MCF 10A (cell line): Measurements from ENCODE around the gene ZFAND3. TPM values are rescaled to one million over a fixed set of nuclear protein-coding genes. Genes with fewer than 3 reads are reported as not detected.

ENCODE experiments used
- BruUV-seq: library from RNA; stranded (reverse); fragments of 400-500 nt; replicated peaks from 2 replicates; lab custom pipeline; 2021; lab: Mats Ljungman, UMichigan
- CTCF ChIA-PET: fragments of 300-600 bp; sonication (Branson Sonifier 250); formaldehyde crosslinking; extraction: SDS; loops from one replicate; lab custom pipeline; 2021; ENCODE audit warnings: antibody characterized with exemption, inconsistent platforms; lab: Yijun Ruan, JAX
- POLR2A ChIA-PET: fragments of 300-600, 350-650 bp; sonication (Branson Sonifier 250); formaldehyde crosslinking; extraction: SDS; loops from one replicate; lab custom pipeline; 2020; ENCODE audit warnings: antibody characterized with exemption, inconsistent platforms; lab: Yijun Ruan, JAX
- DNase-seq: peaks from one replicate; pipeline ENCODE4 v3.0.0-alpha.2; 2018; ENCODE audit not compliant: unreplicated experiment
- H3K27ac Mint-ChIP-seq: one replicate; pipeline ENCODE4 v1.8.0; 2022; ENCODE audit warnings: mild to moderate bottlenecking, low read depth, mixed read lengths; ENCODE audit not compliant: unreplicated experiment
- H3K27me3 Mint-ChIP-seq: one replicate; pipeline ENCODE4 v1.8.0; 2022; ENCODE audit warnings: mixed read lengths; ENCODE audit not compliant: insufficient read depth, unreplicated experiment
- H3K36me3 Mint-ChIP-seq: one replicate; pipeline ENCODE4 v1.8.0; 2022; ENCODE audit warnings: mild to moderate bottlenecking, moderate library complexity, mixed read lengths; ENCODE audit not compliant: insufficient read depth, unreplicated experiment
- H3K4me1 Mint-ChIP-seq: one replicate; pipeline ENCODE4 v1.8.0; 2022; ENCODE audit warnings: mixed read lengths; ENCODE audit not compliant: insufficient read depth, unreplicated experiment
- H3K4me3 Mint-ChIP-seq: one replicate; pipeline ENCODE4 v1.8.0; 2022; ENCODE audit warnings: mild to moderate bottlenecking, moderate library complexity, mixed read lengths; ENCODE audit not compliant: unreplicated experiment
- H3K9me3 Mint-ChIP-seq: one replicate; pipeline ENCODE4 v1.8.0; 2022; ENCODE audit warnings: mixed read lengths; ENCODE audit not compliant: unreplicated experiment
- intact Hi-C: fragments of 100-400 bp; cut with micrococcal nuclease; formaldehyde crosslinking; loops from 2 replicates; pipeline ENCODE4 v1.14.1; 2022
- total RNA-seq: library from RNA; stranded (reverse); gene quantifications from 2 replicates; pipeline ENCODE4 v1.2.3, GENCODE V29; 2022
- TF ChIP-seq, protein P1 (sequence below): fragments of 200-600 bp; IDR thresholded peaks from one replicate; pipeline ENCODE4 v1.8.0; 2022; ENCODE audit warnings: antibody characterized with exemption, mild to moderate bottlenecking; ENCODE audit not compliant: unreplicated experiment

ZFAND3 gene
- total RNA-seq, 1 experiment from 2014 or later: 100 TPM

GRCh38 chr6:38188677-38189335 lies 369.3 kb downstream of the ZFAND3 start:
- H3K4me1 Mint-ChIP-seq: no peaks in the 10 kb centered on the region
- TF ChIP-seq, protein P1, sequence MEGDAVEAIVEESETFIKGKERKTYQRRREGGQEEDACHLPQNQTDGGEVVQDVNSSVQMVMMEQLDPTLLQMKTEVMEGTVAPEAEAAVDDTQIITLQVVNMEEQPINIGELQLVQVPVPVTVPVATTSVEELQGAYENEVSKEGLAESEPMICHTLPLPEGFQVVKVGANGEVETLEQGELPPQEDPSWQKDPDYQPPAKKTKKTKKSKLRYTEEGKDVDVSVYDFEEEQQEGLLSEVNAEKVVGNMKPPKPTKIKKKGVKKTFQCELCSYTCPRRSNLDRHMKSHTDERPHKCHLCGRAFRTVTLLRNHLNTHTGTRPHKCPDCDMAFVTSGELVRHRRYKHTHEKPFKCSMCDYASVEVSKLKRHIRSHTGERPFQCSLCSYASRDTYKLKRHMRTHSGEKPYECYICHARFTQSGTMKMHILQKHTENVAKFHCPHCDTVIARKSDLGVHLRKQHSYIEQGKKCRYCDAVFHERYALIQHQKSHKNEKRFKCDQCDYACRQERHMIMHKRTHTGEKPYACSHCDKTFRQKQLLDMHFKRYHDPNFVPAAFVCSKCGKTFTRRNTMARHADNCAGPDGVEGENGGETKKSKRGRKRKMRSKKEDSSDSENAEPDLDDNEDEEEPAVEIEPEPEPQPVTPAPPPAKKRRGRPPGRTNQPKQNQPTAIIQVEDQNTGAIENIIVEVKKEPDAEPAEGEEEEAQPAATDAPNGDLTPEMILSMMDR: no peak
- DNase-seq: no peak
- ChIA-PET CTCF (interaction anchor here (0.6 kb wide), 2 partner anchors 161 to 585 kb away, joined by 3 to 4 read pairs; no protein-coding TSS in a partner anchor), POLR2A (no interaction called here)
- H3K4me3 Mint-ChIP-seq: no peak overlapping the region
- H3K36me3 Mint-ChIP-seq: peaks cover 6% of the 10 kb centered on the region
- no TSS peak for BruUV-seq
- intact Hi-C loops: no loop called here
- no peaks in the 10 kb centered on the region for H3K27me3 Mint-ChIP-seq
- H3K27ac Mint-ChIP-seq: no peak overlapping the region
- no peaks in the 10 kb centered on the region for H3K9me3 Mint-ChIP-seq

- BruUV-seq: no TSS peak
- H3K27ac Mint-ChIP-seq: no peak overlapping the region
- intact Hi-C loops: no loop called here
- POLR2A ChIA-PET: no interaction called here
- no peak overlapping the region for H3K4me3 Mint-ChIP-seq
- H3K4me1 Mint-ChIP-seq: no peaks in the 10 kb centered on the region
- no peak for DNase-seq
- no peaks in the 10 kb centered on the region for H3K9me3 Mint-ChIP-seq
- CTCF ChIA-PET: interaction anchor here (0.6 kb wide), 1 partner anchor 340 kb away, joined by 3 read pairs; no protein-coding TSS in a partner anchor
- no peaks in the 10 kb centered on the region for H3K27me3 Mint-ChIP-seq
- TF ChIP-seq, protein P1: no peak
- H3K36me3 Mint-ChIP-seq: peaks cover 6% of the 10 kb centered on the region
These were observed 371.9 kb downstream of the ZFAND3 start for GRCh38 chr6:38191418-38191817.

DNA sequence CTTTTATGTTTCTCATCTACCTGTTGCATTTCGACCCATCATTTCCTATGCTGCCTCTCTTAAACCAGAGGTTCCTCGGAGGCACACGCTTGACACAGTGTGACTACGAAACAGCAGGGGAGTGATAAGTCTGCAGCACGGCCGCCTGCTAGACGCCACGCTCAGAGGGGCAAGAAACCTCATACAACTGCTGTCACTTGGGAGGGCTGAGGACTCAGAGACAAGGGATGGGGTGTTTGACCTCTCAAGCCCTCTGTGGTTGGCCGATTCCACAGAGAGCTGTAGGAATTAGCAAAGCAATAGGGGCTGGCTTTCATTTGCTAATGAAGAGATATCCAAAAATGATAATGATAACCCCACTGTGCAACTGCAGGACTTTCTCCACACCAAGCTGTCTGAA lies 372.5 kb downstream of the ZFAND3 start:
- H3K9me3 Mint-ChIP-seq: no peaks in the 10 kb centered on the region
- intact Hi-C loops: no loop called here
- DNase-seq: no peak
- no TSS peak for BruUV-seq
- peaks cover 6% of the 10 kb centered on the region for H3K36me3 Mint-ChIP-seq
- no peaks in the 10 kb centered on the region for H3K4me1 Mint-ChIP-seq
- CTCF ChIA-PET: no interaction called here
- no peak overlapping the region for H3K27ac Mint-ChIP-seq
- H3K4me3 Mint-ChIP-seq: no peak overlapping the region
- POLR2A ChIA-PET: no interaction called here
- no peaks in the 10 kb centered on the region for H3K27me3 Mint-ChIP-seq
- TF ChIP-seq, protein P1: no peak

DNA sequence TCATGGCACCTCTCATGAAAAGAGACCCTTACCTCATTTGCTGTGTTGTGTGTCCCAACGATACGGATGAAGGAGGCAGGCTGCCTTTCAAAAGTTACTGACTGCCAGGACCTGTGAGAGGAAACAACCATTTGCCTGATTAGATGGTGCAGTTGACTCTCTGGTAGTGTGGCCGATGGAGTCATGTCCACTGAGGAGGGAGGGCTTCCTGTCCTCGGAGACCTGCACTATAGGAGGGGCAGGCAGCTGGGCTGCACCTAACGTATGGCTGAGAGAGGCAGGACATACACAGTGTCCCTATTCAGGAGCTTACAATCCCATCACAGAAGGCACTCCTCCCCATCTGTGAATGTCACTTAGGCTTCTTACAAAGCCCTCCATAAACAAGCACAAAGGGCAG lies 373.0 kb downstream of the ZFAND3 start:
- BruUV-seq: no TSS peak
- CTCF ChIA-PET: interaction anchor here (0.5 kb wide), 1 partner anchor 34 kb away, joined by 3 read pairs; no protein-coding TSS in a partner anchor
- H3K27ac Mint-ChIP-seq: no peak overlapping the region

More for the DNA sequence above, 373.0 kb downstream of the ZFAND3 start:
- Mint-ChIP-seq H3K4me1 (no peaks in the 10 kb centered on the region), H3K9me3 (no peaks in the 10 kb centered on the region), H3K4me3 (no peak overlapping the region), H3K36me3 (peaks cover 6% of the 10 kb centered on the region), H3K27me3 (no peaks in the 10 kb centered on the region)
- intact Hi-C loops: no loop called here
- DNase-seq: no peak
- TF ChIP-seq, protein P1: no peak
- POLR2A ChIA-PET: no interaction called here
